HEK293T (cell line): ENCODE measurements around the gene THEMIS.

ENCODE experiments used
- CTCF ChIA-PET: fragments of 350-600 bp; formaldehyde crosslinking; extraction: SDS; loops from one replicate; lab custom pipeline; 2021; ENCODE audit warnings: antibody characterized with exemption, inconsistent platforms; lab: Yijun Ruan, JAX
- POLR2A ChIA-PET: fragments of 350-600 bp; formaldehyde crosslinking; extraction: SDS; loops from one replicate; lab custom pipeline; 2020; ENCODE audit warnings: antibody characterized with exemption, inconsistent platforms; lab: Yijun Ruan, JAX
- DNase-seq: peaks from one replicate; pipeline ENCODE4 v3.0.0; 2012; ENCODE audit warnings: mixed read lengths; ENCODE audit errors: extremely low spot score
- ARNT ChIP-seq: fragments of 450-650 bp; IDR thresholded peaks from 2 replicates; pipeline ENCODE4 v1.6.1; 2017; ENCODE audit warnings: mild to moderate bottlenecking
- BHLHE40 ChIP-seq: fragments of 450-650 bp; IDR thresholded peaks from 2 replicates; pipeline ENCODE4 v1.6.1; 2016; ENCODE audit warnings: mild to moderate bottlenecking, moderate library complexity, borderline replicate concordance
- CTBP1 ChIP-seq: fragments of 450-650 bp; IDR thresholded peaks from 2 replicates; pipeline ENCODE4 v1.6.1; 2016; ENCODE audit warnings: borderline replicate concordance
- ELF4 ChIP-seq: fragments of 450-650 bp; IDR thresholded peaks from 2 replicates; pipeline ENCODE4 v1.6.1; 2017; ENCODE audit warnings: antibody characterized with exemption
- FOXA1 ChIP-seq: fragments of 450-650 bp; IDR thresholded peaks from 2 replicates; pipeline ENCODE4 v1.6.1; 2016; ENCODE audit warnings: mild to moderate bottlenecking
- FOXK2 ChIP-seq: fragments of 450-650 bp; IDR thresholded peaks from 2 replicates; pipeline ENCODE4 v1.6.1; 2016; ENCODE audit warnings: mild to moderate bottlenecking
- FOXM1 ChIP-seq: fragments of 450-650 bp; IDR thresholded peaks from 2 replicates; pipeline ENCODE4 v1.6.1; 2017; ENCODE audit warnings: mild to moderate bottlenecking, borderline replicate concordance
- HDGF ChIP-seq: fragments of 450-650 bp; IDR thresholded peaks from 2 replicates; pipeline ENCODE4 v1.6.1; 2017; ENCODE audit warnings: antibody characterized with exemption, borderline replicate concordance
- L3MBTL2 ChIP-seq: fragments of 450-650 bp; conservative IDR thresholded peaks from 2 replicates; pipeline ENCODE4 v1.6.1; 2016; ENCODE audit warnings: mild to moderate bottlenecking
- LEF1 ChIP-seq: fragments of 450-650 bp; IDR thresholded peaks from 2 replicates; pipeline ENCODE4 v1.6.1; 2017; ENCODE audit warnings: mild to moderate bottlenecking, borderline replicate concordance
- NFRKB ChIP-seq: fragments of 450-650 bp; IDR thresholded peaks from 2 replicates; pipeline ENCODE4 v1.6.1; 2016; ENCODE audit warnings: mild to moderate bottlenecking, moderate library complexity
- PKNOX1 ChIP-seq: fragments of 450-650 bp; IDR thresholded peaks from 2 replicates; pipeline ENCODE4 v1.6.1; 2016
- SP1 ChIP-seq: fragments of 450-650 bp; IDR thresholded peaks from 2 replicates; pipeline ENCODE4 v1.6.1; 2017
- SUZ12 ChIP-seq: fragments of 450-650 bp; IDR thresholded peaks from 2 replicates; pipeline ENCODE4 v1.6.1; 2016; ENCODE audit warnings: mild to moderate bottlenecking
- TARDBP ChIP-seq: fragments of 450-650 bp; IDR thresholded peaks from 2 replicates; pipeline ENCODE4 v1.6.1; 2016
- ZNF384 ChIP-seq: fragments of 450-650 bp; IDR thresholded peaks from 2 replicates; pipeline ENCODE4 v1.6.1; 2016

Gene THEMIS

GRCh38 chr6:127832381-127832780, 68.5 kb downstream of the THEMIS start:
- TF ChIP-seq HDGF (no peak), PKNOX1 (no peak), SUZ12 (no peak), LEF1 (no peak), BHLHE40 (no peak), CTBP1 (no peak), ZNF384 (no peak), NFRKB (no peak), ELF4 (no peak)
- no peak for DNase-seq
- CTCF ChIA-PET = interaction anchor here (0.6 kb wide), 1 partner anchor 45 kb away, joined by 4 read pairs; no protein-coding TSS in a partner anchor
- POLR2A ChIA-PET = no interaction called here

GRCh38 chr6:127824061-127824460, 76.8 kb downstream of the THEMIS start:
- DNase-seq = no peak
- ChIA-PET CTCF (no interaction called here), POLR2A (no interaction called here)
- TF ChIP-seq SUZ12 (no peak), ZNF384 (no peak), ELF4 (no peak), ARNT (no peak)

DNA sequence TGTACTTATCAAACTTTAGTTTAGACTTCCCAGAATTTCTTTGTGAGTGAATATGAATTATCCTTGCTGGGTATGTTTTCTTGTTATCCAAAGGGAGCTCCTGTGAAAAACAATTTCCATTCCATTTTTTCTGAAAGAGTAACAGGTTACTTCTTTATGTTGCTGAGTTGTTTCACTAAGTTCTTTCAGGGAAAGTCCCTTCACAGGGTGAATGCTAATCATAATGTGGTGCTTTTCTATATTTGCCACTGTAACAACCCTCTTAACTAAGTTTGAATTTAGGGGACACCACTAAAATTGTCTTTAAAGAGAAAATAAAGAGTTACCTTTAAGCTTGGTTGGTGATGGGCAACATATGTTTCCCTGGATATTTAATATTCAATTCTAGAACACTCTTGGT, 79.4 kb downstream of the THEMIS start:
- DNase-seq = no peak
- TF ChIP-seq PKNOX1 = no peak
- TF ChIP-seq ZNF384 = no peak
- no peak for TF ChIP-seq BHLHE40
- no peak for TF ChIP-seq L3MBTL2
- no peak for TF ChIP-seq LEF1
- no peak for TF ChIP-seq SUZ12
- TF ChIP-seq ARNT = no peak
- no peak for TF ChIP-seq FOXM1
- TF ChIP-seq ELF4 = no peak
- no peak for TF ChIP-seq FOXA1
- no peak for TF ChIP-seq FOXK2
- no peak for TF ChIP-seq TARDBP
- ChIA-PET CTCF (no interaction called here), POLR2A (no interaction called here)

DNA sequence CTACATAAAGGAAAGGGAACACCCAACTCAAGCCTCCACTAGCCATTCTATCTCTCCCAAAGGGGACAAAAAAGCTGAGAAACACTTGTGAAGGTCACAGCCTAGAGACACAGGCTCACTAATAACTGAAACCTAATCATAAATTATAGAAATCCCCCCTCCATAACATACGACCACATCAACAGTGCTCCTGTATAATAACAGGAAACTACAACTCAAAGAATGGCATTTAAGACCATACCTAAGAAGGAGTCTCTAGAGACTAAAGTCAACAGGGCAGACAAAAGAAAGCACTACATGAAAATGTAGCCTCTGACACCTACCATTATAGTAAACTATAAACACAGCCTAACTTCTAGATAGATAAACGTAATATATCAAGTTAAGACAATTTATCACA, 82.7 kb downstream of the THEMIS start:
- ChIA-PET CTCF (no interaction called here), POLR2A (no interaction called here)
- no peak for DNase-seq

GRCh38 chr6:127816643-127817042, 84.2 kb downstream of the THEMIS start:
- TF ChIP-seq ARNT (no peak), PKNOX1 (no peak), ELF4 (no peak), LEF1 (no peak), SP1 (no peak), FOXK2 (no peak), SUZ12 (no peak), FOXA1 (no peak), TARDBP (no peak), FOXM1 (no peak), HDGF (no peak), NFRKB (no peak), CTBP1 (no peak)
- DNase-seq = no peak
- CTCF ChIA-PET = no interaction called here
- POLR2A ChIA-PET = no interaction called here

More for the DNA sequence above, 82.7 kb downstream of the THEMIS start:
- TF ChIP-seq CTBP1 = no peak
- no peak for TF ChIP-seq SP1
- TF ChIP-seq HDGF = no peak

DNA sequence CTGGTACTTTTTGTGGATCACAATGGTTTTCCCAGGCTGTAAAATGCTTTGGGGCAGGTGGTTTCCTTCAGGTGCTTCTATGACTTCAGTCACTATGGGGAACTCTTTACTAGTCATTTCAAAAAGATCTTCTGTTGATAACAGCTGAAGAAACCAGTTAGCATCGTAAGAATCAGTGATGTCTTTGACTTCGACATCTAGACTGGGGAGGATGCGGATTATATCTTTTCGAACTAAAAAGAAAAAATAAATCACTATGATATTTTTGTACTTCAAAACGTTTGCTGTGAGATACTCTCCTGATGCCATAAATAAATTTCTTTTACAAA, 87.2 kb downstream of the THEMIS start:
- DNase-seq = no peak
- TF ChIP-seq PKNOX1 (no peak), NFRKB (no peak), FOXK2 (no peak), CTBP1 (no peak), L3MBTL2 (no peak), LEF1 (no peak), ZNF384 (no peak), FOXM1 (no peak), SUZ12 (no peak), ELF4 (no peak), HDGF (no peak), BHLHE40 (no peak), ARNT (no peak), FOXA1 (no peak)
- POLR2A ChIA-PET = no interaction called here
- CTCF ChIA-PET = no interaction called here

GRCh38 chr6:127812985-127813698, 87.7 kb downstream of the THEMIS start:
- DNase-seq = no peak
- ChIA-PET CTCF (no interaction called here), POLR2A (no interaction called here)
- TF ChIP-seq HDGF = no peak
- no peak for TF ChIP-seq L3MBTL2
- TF ChIP-seq FOXK2 = no peak
- TF ChIP-seq ELF4 = no peak
- no peak for TF ChIP-seq ARNT
- TF ChIP-seq TARDBP = no peak
- TF ChIP-seq PKNOX1 = no peak
- no peak for TF ChIP-seq CTBP1
- TF ChIP-seq ZNF384 = no peak
- TF ChIP-seq SUZ12 = no peak
